Endothelial cell of umbilical vein (primary cell): ENCODE results near the gene UVSSA. TPM values are rescaled to one million over a fixed set of nuclear protein-coding genes. Genes with fewer than 3 reads are reported as not detected.

Experiments
- BruUV-seq: library from RNA; stranded (reverse); fragments of 400-500 nt; replicated peaks from 2 replicates; lab custom pipeline; 2021; lab: Mats Ljungman, UMichigan
- CTCF ChIA-PET: fragments of 300-600, 350-600 bp; sonication (Branson Sonifier 250); formaldehyde crosslinking; loops from one replicate; lab custom pipeline; 2021; ENCODE audit warnings: antibody characterized with exemption, inconsistent platforms; lab: Charles Lee
- POLR2A ChIA-PET: fragments of 300-600, 350-600 bp; sonication (Branson Sonifier 250); formaldehyde crosslinking; loops from one replicate; lab custom pipeline; 2021; ENCODE audit warnings: antibody characterized with exemption, inconsistent platforms; lab: Charles Lee
- DNase-seq: peaks from one replicate; pipeline ENCODE4 v3.0.0-alpha.2; 2011; ENCODE audit warnings: low read depth, low spot score
- FAIRE-seq: peaks from 2 replicates; lab custom pipeline; 2011; peaks lifted over from hg19 to GRCh38; lab: Jason Lieb, UNC
- H2AFZ ChIP-seq: 2 replicates; pipeline ENCODE4 v1.6.0; 2012; ENCODE audit warnings: low read depth, low read length, control low read depth, inconsistent platforms
- H3K27ac ChIP-seq: 2 replicates; pipeline ENCODE4 v1.5.1; 2011; ENCODE audit warnings: low read depth, mild to moderate bottlenecking, control low read depth, low read length, moderate library complexity; ENCODE audit not compliant: insufficient read depth
- H3K27me3 ChIP-seq, 2 experiments: 2 replicates each; pipeline versions ENCODE4 v1.6.0 to v1.6.1; 2011; ENCODE audit warnings: low read length in 2 of 2, mixed read lengths in 1 of 2; ENCODE audit not compliant: control insufficient read depth in 2 of 2, insufficient read depth in 2 of 2
- H3K36me3 ChIP-seq, 2 experiments: 2 replicates in 1 of 2; 3 replicates in 1 of 2; pipeline ENCODE4 v1.5.1; 2011; ENCODE audit warnings: low read length in 2 of 2, mild to moderate bottlenecking in 1 of 2, moderate library complexity in 1 of 2; ENCODE audit not compliant: control insufficient read depth in 2 of 2, insufficient read depth in 2 of 2; ENCODE audit errors: extremely low read depth in 1 of 2
- H3K4me1 ChIP-seq: 3 replicates; pipeline ENCODE4 v1.5.1; 2011; ENCODE audit warnings: mild to moderate bottlenecking, low read length; ENCODE audit not compliant: control insufficient read depth, insufficient read depth; ENCODE audit errors: extremely low read depth
- H3K4me2 ChIP-seq: 2 replicates; pipeline ENCODE4 v1.6.1; 2011; ENCODE audit warnings: low read length, control low read depth, mixed read lengths; ENCODE audit not compliant: insufficient read depth
- H3K4me3 ChIP-seq, 3 experiments: fragments of 200-600 bp in 1 of 3; sonication (generic), shearing (Covaris generic) in 1 of 3; replicated peaks in 1 of 3; 2 replicates each; pipeline ENCODE4 v1.5.1; 2011 to 2016; ENCODE audit warnings: control low read depth in 3 of 3, low read length in 3 of 3, mild to moderate bottlenecking in 2 of 3, inconsistent platforms in 1 of 3, low read depth in 1 of 3, moderate library complexity in 1 of 3; ENCODE audit not compliant: insufficient read depth in 1 of 3
- H3K79me2 ChIP-seq: 2 replicates; pipeline ENCODE4 v1.6.0; 2012; ENCODE audit warnings: low read length, inconsistent platforms; ENCODE audit not compliant: control insufficient read depth, insufficient read depth
- H3K9ac ChIP-seq: replicated peaks from 2 replicates; pipeline ENCODE3; 2011; ENCODE audit warnings: low read length, control low read depth; ENCODE audit not compliant: insufficient read depth; ENCODE audit errors: extremely low read depth
- H3K9me1 ChIP-seq: replicated peaks from 3 replicates; pipeline ENCODE4 v1.6.0; 2011; ENCODE audit warnings: mild to moderate bottlenecking, low read length; ENCODE audit not compliant: control insufficient read depth, insufficient read depth; ENCODE audit errors: extremely low read depth
- H3K9me3 ChIP-seq: replicated peaks from 2 replicates; pipeline ENCODE4 v1.5.1; 2012; ENCODE audit warnings: low read length, inconsistent platforms; ENCODE audit not compliant: control insufficient read depth, insufficient read depth
- H4K20me1 ChIP-seq: replicated peaks from 2 replicates; pipeline ENCODE3; 2011; ENCODE audit warnings: mild to moderate bottlenecking, low read length; ENCODE audit not compliant: control insufficient read depth, insufficient read depth; ENCODE audit errors: extremely low read depth
- EZH2 ChIP-seq: IDR thresholded peaks from 2 replicates; pipeline ENCODE4 v1.6.1; 2012; ENCODE audit warnings: borderline replicate concordance, low read depth, mild to moderate bottlenecking, moderate library complexity, low read length, inconsistent platforms; ENCODE audit not compliant: severe bottlenecking
- FOS ChIP-seq: IDR thresholded peaks from 2 replicates; pipeline ENCODE4 v1.6.1; 2011; ENCODE audit warnings: mild to moderate bottlenecking, low read length, moderate library complexity, borderline replicate concordance; ENCODE audit not compliant: insufficient read depth
- GATA2 ChIP-seq: IDR thresholded peaks from 2 replicates; pipeline ENCODE4 v1.7.0; 2011; ENCODE audit warnings: low read depth, mild to moderate bottlenecking, moderate library complexity, mixed read lengths, low read length; ENCODE audit not compliant: insufficient read length, insufficient read depth
- JUN ChIP-seq: IDR thresholded peaks from 2 replicates; pipeline ENCODE4 v1.6.1; 2011; ENCODE audit warnings: borderline replicate concordance, low read depth; ENCODE audit not compliant: insufficient read length, insufficient read depth
- MYC ChIP-seq: IDR thresholded peaks from one replicate; pipeline ENCODE4 v1.6.1; 2011; ENCODE audit warnings: mild to moderate bottlenecking, low read depth, low read length
- POLR2A ChIP-seq: IDR thresholded peaks from 2 replicates; pipeline ENCODE4 v1.6.1; 2012; ENCODE audit warnings: low read depth, mild to moderate bottlenecking, control low read depth, low read length
- POLR2AphosphoS5 ChIP-seq: IDR thresholded peaks from 2 replicates; pipeline ENCODE4 v1.6.1; 2012; ENCODE audit warnings: low read depth, mild to moderate bottlenecking, control low read depth, low read length, moderate library complexity; ENCODE audit not compliant: insufficient read depth
- dilution Hi-C: fragments of 300-500 bp; cut with MboI; formaldehyde crosslinking; loops from one replicate; pipeline ENCODE4 v1.15.0; 2019; ENCODE audit warnings: low sequenced_read_pairs; ENCODE audit not compliant: extremely low pct_ligation_motif_present
- intact Hi-C: fragments of 100-400 bp; cut with micrococcal nuclease; formaldehyde crosslinking; loops from one replicate; pipeline ENCODE4 v1.10.0; 2022
- polyA plus RNA-seq, 4 experiments: library from polyadenylated mRNA; depleted of rRNA in 3 of 4; stranded (reverse) in 3 of 4; unstranded in 1 of 4; fragments of >200 nt; gene quantifications; 2 replicates each; pipeline versions ENCODE4 v1.2.1 to v1.2.3, GENCODE V29; 2011 to 2012; ENCODE audit warnings: missing spikeins in 1 of 4
- total RNA-seq: library from RNA; stranded (reverse); gene quantifications from 2 replicates; pipeline ENCODE4 v1.2.3, GENCODE V29; 2021
- TF ChIP-seq, protein P1 (sequence below), 2 donors: IDR thresholded peaks; 1 replicate in 1 of 2; 2 replicates in 1 of 2; pipeline ENCODE4 v1.5.1; 2011; ENCODE audit warnings: low read length in 2 of 2, mild to moderate bottlenecking in 2 of 2, moderate library complexity in 2 of 2, control low read depth in 1 of 2, inconsistent platforms in 1 of 2, low read depth in 1 of 2; ENCODE audit not compliant: insufficient read depth in 1 of 2; ENCODE audit errors: extremely low read depth in 1 of 2
- TF ChIP-seq, protein P2 (sequence below): IDR thresholded peaks from 2 replicates; pipeline ENCODE4 v1.6.1; 2011; ENCODE audit not compliant: insufficient read depth, insufficient read length

Gene UVSSA
- total and polyA plus RNA-seq, 2 donors (not counting 3 experiments of a cell fraction or from before 2014, with no cell fraction given), result 7.1 to 14.9 TPM

DNA sequence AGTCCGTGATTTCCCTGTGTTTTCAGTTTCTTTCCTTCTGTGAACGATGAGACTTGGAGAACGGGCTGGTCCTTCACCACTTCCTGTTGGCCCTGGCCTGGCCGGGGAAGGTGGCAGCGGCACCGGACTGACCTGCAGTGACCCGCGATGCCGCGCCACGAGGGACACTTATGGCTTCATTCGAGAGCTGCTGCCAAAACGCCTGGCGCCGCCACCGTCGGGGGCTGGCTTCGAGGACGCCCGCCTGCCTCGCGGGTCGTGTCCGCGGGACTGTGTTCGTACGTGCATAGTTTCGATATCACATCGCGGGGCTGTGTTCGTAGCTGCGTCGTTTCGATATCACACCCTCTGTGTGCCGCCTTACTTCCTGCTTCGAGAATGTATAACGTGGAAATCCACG lies 7.5 kb upstream of the UVSSA start:
- Histone ChIP-seq H3K27ac (no peak overlapping the region), H3K4me1 (peaks cover 10% of the 10 kb centered on the region), H3K36me3 (peaks cover 6 to 34% of the 10 kb centered on the region in 2 experiments), H3K79me2 (no peaks in the 10 kb centered on the region), H3K4me2 (no peak overlapping the region), H3K27me3 (no peaks in the 10 kb centered on the region), H3K9me1 (no peaks in the 10 kb centered on the region), H3K4me3 (no peak overlapping the region), H3K9ac (no peak overlapping the region), H3K9me3 (no peaks in the 10 kb centered on the region), H2AFZ (no peak overlapping the region), H4K20me1 (no peaks in the 10 kb centered on the region)
- FAIRE-seq (no peak), DNase-seq (no peak)
- BruUV-seq, result TSS peak; percentile 41
- POLR2A ChIA-PET, result no interaction called here
- CTCF ChIA-PET, result no interaction called here
- intact Hi-C loops, result no loop called here
- dilution Hi-C loops, result no loop called here
- TF ChIP-seq FOS (no peak), GATA2 (no peak), EZH2 (no peak), JUN (no peak), POLR2A (no peak), MYC (no peak), POLR2AphosphoS5 (no peak)
- TF ChIP-seq, protein P1, sequence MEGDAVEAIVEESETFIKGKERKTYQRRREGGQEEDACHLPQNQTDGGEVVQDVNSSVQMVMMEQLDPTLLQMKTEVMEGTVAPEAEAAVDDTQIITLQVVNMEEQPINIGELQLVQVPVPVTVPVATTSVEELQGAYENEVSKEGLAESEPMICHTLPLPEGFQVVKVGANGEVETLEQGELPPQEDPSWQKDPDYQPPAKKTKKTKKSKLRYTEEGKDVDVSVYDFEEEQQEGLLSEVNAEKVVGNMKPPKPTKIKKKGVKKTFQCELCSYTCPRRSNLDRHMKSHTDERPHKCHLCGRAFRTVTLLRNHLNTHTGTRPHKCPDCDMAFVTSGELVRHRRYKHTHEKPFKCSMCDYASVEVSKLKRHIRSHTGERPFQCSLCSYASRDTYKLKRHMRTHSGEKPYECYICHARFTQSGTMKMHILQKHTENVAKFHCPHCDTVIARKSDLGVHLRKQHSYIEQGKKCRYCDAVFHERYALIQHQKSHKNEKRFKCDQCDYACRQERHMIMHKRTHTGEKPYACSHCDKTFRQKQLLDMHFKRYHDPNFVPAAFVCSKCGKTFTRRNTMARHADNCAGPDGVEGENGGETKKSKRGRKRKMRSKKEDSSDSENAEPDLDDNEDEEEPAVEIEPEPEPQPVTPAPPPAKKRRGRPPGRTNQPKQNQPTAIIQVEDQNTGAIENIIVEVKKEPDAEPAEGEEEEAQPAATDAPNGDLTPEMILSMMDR (IDR thresholded peaks at IDR 0.05; ENCODE audit: extremely low read depth in 1 of 2, insufficient read depth in 1 of 2, low read depth in 1 of 2, low read length in 2 of 2), result no peak
- TF ChIP-seq, protein P2, sequence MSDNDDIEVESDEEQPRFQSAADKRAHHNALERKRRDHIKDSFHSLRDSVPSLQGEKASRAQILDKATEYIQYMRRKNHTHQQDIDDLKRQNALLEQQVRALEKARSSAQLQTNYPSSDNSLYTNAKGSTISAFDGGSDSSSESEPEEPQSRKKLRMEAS, result no peak
